GM21447 (cell line): Measurements from ENCODE around the gene CCDC106.

Experiments
- ATAC-seq: cut with Tn5 transposase; IDR thresholded peaks from one replicate; pipeline ENCODE4 v1.9.1; 2021; ENCODE audit not compliant: unreplicated experiment

CCDC106 gene

DNA sequence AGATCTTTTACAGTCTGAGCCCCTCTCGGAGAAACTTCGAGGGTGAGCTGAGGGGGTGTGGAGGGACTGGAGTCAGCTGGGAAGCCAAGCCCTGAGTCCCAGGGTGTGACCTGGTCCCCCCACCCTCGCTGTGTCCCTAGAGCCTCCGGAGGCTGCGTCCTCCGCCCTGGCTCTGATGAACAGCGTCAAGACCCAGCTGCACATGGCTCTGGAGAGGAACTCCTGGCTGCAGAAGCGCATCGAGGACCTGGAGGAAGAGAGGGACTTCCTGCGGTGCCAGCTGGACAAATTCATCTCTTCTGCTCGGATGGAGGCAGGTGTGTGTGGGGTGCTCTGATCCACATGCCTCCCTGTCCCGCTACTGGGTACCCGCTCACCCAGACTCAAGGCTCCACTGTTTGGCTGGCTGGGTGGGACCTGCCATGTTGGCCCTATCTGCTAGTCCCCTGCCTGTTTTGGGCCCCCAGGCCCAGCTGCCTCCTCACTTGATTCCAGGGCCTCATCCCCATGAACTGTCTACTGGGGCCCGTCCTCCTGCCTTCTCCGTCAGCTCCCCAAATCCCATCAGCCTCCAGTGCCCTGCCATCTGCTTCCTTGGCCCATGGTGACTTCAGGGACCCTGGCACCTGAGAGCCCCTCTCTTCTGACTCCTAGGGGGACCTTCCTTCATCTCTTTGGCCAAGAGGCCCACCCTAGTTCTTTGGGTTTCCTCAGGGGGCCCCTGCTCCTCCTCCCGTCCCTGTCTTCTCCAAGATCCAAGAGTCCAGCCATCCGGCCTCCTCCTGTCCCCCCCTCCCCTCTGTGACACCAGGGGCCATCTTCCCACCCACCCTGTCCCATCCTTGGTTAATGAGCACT, 1.5 kb downstream of the CCDC106 start:
- no peak for ATAC-seq

DNA sequence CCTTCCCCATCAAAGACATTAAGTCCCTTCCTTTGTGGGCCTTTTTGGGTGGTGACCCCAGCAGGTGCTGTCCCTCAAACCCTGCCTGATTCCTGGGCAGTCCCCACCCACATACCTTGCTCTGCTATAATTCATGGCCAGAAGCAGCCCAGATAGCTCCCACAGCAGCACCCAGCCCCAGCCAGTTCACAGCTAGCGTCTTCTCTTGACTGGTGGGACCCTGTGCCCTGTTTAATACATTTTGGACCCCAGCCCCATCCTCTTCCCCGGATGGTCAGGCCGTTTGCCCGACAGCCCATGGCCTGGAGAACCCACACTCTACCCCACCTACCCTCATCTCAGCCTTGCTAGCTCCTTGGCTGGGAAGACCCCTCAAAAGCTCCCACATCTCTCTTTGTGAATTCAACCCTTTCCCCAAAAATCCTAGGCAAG, 2.1 kb downstream of the CCDC106 start:
- ATAC-seq, result no peak

- ATAC-seq, result no peak
These were observed 2.7 kb downstream of the CCDC106 start for GRCh38 chr19:55650602-55651230.

GRCh38 chr19:55651236-55651635, 3.2 kb downstream of the CCDC106 start:
- ATAC-seq, result no peak

- no peak for ATAC-seq
These were observed 4.5 kb downstream of the CCDC106 start for GRCh38 chr19:55652311-55653128.

- ATAC-seq, result peak; percentile 41
These were observed 5.8 kb downstream of the CCDC106 start for GRCh38 chr19:55653651-55654322.

DNA sequence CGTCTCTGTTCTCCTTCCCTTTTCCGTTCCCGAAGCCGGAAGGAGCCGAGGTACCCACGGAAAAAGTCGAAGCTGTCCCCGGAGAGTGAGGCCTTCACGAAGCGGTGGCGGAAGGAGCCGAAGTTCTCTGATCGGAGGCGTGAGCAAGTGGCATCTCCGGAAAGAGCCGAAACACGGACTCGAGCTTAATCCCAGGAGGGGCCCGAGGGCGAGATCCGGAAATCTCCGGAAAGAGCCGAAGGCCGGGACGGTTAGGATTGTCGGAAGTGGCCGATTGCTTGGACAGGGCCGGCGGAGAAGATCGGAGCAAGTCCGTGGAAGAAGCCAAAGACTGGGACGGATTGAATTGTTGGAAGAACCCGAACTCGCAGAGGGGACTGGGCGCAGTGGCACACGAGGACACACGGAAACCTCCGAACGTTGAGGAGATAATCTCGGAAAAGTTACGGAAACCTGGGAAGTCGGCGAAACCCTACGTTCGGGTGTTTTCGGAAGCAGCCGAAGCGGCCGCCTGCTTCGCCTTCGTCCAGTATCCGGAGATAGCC, 6.4 kb downstream of the CCDC106 start:
- peak; percentile 50 for ATAC-seq

- peak; percentile 28 for ATAC-seq
These were observed 7.0 kb downstream of the CCDC106 start, which contains the start of gene U2AF2 for GRCh38 chr19:55654868-55655647. TSS of gene U2AF2 (plus strand) at chr19:55655035. CDS start at chr19:55655105, 70 bp downstream.

- ATAC-seq, result no peak
These were observed 7.6 kb downstream of the CCDC106 start for GRCh38 chr19:55655648-55656040.

- ATAC-seq, result no peak
These were observed 8.5 kb downstream of the CCDC106 start for GRCh38 chr19:55656552-55656951.

DNA sequence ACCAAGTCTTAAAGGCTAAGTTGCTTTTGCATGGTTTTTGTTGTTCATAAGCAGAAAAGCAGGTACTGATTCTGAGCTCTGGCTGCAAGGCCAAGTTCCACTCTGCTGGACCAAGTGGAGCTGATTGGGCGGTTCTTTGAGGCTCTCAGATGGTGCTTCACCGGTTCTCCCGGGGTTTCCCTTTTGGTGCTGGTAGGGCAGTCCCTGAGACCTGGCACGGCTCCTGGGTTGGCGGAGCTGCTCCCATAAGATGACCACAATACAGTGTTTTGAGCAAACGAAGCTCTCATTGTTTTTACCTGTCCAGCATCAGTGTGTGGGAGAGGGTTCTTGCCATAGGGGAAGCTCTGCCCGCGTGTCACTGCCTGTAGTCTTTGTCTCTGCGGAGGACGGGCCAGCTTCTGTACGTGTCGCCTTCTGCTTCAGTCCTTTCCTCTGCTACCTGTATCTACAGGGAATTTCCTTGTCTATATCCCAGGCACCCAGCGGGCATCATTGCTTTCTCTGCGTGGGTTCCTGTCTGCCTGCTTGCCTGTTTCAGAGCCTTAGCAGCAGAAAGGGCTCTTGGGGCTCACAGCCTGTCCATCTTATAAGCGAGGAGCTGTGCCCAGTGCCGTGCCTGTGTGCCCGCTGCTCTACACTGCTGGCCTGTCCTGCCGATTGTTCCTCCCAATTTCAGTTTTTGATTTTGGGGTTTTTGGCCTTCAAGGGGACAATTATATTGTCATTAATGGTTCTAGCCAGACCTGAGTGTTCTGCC, 9.2 kb downstream of the CCDC106 start:
- no peak for ATAC-seq

- ATAC-seq, result no peak
These were observed 10.9 kb downstream of the CCDC106 start for GRCh38 chr19:55658846-55659459.

DNA sequence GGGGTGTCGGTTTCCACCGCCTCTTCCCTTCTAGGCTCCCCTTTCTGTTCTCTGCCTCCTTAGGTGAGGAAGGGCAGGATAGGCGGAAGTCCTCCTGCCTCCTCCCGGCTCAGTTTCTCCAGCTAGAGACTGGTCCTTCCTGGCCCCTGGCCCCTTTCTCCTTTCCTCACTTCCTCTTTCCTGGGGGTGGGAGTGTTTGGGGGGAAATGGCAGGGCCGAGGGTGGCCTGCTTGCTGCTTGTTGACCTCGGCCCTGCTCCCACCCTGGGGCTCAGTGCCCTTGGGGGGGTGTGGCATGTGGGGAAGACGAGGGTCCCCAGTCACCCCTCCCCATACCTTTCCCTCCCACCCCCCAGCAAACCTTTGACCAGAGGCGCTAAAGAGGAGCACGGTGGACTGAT, 11.8 kb downstream of the CCDC106 start:
- ATAC-seq, result no peak

DNA sequence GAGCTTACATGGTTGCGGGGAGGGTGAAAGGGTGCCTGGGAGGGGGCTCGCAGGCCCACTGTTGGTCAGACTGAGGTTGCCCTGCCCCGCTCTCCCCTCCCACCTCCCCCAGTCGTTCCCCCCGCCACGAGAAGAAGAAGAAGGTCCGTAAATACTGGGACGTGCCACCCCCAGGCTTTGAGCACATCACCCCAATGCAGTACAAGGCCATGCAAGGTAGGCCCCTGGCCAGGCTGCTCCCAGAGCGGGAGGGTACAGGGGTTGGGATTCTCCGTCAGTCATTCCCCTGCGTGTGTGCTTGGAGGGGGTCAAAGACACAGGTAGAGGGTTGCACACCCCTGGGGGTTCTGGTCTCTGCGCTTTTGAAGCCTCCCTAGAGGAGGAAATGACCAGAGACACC, 12.4 kb downstream of the CCDC106 start:
- ATAC-seq, result no peak

- ATAC-seq, result no peak
These were observed 13.0 kb downstream of the CCDC106 start for GRCh38 chr19:55660991-55661390.

DNA sequence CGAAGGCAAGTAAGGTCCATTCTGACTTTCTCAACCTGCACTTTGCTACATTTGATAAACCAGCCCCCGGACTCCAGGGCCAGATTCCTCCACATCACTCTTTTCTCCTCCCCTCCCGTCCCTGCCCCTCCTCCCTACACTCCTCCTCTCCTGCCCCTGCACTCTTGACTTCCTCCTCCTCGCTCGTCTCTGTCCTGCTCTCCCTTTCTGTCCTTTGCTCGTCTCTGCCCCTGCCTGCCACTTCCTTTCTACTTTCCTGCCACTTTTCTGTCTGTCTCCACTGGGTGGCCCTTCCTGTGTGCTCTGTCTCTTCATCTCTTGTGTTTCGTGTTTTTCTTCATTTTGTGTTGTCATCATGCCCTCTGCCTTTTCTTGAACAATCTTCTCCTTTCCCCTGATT, 13.8 kb downstream of the CCDC106 start:
- no peak for ATAC-seq

DNA sequence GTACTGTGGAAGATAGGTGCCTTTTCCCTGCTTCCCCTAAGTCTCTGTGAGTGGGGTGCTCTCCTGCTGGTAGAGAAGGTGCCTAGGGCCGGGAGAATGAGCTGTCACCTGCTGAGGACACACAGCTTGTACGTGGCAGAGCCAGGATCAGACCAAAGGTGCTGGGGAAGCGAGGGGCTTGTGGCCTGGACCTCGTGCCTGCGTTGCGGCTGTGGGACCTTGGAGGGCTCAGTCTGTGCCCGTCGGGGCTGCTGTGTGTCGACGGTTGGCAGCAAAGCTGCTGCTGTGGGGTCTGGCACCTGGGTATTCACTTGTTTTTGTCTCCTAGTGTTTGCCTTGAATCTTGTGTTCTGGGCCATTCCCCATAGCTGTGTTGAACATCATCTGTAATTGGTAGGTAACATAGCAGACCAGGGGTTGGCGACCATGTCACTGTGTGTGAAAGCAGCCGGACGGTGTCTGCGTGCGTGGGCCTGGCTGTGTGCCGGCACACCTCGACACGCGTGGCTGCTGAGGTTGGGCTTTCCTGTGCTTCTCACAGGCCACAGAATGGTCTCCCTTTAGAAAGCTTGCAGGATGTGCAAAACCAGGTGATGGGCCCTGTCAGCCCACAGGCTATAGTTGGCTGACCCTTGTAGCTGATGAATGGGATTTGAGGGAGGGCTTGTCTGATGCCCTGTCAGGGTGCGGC, 16.0 kb downstream of the CCDC106 start:
- no peak for ATAC-seq

- no peak for ATAC-seq
These were observed 18.5 kb downstream of the CCDC106 start for GRCh38 chr19:55666343-55667005.
